Measurements from ENCODE around the gene THADA.

THADA gene

DNA sequence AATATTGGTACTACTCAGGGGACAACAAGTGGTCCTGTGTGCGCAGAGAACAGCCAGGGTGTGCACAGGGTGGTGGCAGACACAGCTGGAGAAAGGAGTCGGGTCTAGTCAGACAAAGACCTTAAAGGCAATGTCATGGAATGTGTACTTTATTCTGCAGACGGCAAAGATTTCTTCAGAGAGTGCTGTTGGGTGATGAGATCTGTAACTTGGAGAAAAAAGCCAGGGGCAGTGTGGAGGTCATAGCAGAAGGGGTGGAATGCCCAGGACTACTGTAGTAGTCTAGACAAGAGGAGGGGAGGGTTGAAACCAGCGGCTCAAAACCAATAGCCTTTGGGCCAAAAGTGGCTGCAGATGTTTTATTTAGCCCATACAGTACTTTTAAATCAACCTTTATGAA, 248.1 kb downstream of the THADA start:
- Histone ChIP-seq H3K36me3 (ENCODE audit: insufficient read depth, low read length) (no peaks in the 10 kb centered on the region), H3K4me3 (ENCODE audit: low read depth, low read length, poor library complexity, severe bottlenecking) (no peak overlapping the region), H3K9me2 (ENCODE audit: low read depth, low read length) (no peaks in the 10 kb centered on the region), H4K20me1 (ENCODE audit: insufficient read depth, low read length) (no peaks in the 10 kb centered on the region), H3K9me3 (ENCODE audit: low read length) (no peaks in the 10 kb centered on the region), H3K4me1 (ENCODE audit: insufficient read depth, low read length, severe bottlenecking) (peaks cover 14% of the 10 kb centered on the region), H2AFZ (ENCODE audit: low read length) (no peak overlapping the region), H3K79me2 (ENCODE audit: insufficient read depth, low read length) (no peaks in the 10 kb centered on the region), H3K27me3 (ENCODE audit: insufficient read depth, low read length) (no peaks in the 10 kb centered on the region), H3K4me2 (ENCODE audit: low read length) (no peak overlapping the region), H3K9ac (ENCODE audit: low read length) (no peak overlapping the region), H3K27ac (ENCODE audit: low read depth, low read length, poor library complexity, severe bottlenecking) (no peak overlapping the region), H3F3A (ENCODE audit: insufficient read depth, low read length) (no peaks in the 10 kb centered on the region)
- TF ChIP-seq, protein P1, sequence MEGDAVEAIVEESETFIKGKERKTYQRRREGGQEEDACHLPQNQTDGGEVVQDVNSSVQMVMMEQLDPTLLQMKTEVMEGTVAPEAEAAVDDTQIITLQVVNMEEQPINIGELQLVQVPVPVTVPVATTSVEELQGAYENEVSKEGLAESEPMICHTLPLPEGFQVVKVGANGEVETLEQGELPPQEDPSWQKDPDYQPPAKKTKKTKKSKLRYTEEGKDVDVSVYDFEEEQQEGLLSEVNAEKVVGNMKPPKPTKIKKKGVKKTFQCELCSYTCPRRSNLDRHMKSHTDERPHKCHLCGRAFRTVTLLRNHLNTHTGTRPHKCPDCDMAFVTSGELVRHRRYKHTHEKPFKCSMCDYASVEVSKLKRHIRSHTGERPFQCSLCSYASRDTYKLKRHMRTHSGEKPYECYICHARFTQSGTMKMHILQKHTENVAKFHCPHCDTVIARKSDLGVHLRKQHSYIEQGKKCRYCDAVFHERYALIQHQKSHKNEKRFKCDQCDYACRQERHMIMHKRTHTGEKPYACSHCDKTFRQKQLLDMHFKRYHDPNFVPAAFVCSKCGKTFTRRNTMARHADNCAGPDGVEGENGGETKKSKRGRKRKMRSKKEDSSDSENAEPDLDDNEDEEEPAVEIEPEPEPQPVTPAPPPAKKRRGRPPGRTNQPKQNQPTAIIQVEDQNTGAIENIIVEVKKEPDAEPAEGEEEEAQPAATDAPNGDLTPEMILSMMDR (IDR thresholded peaks at IDR 0.05; ENCODE audit: low read length): no peak
- TF ChIP-seq EZH2 (IDR thresholded peaks at IDR 0.05; ENCODE audit: borderline replicate concordance, low read length): no peak

DNA sequence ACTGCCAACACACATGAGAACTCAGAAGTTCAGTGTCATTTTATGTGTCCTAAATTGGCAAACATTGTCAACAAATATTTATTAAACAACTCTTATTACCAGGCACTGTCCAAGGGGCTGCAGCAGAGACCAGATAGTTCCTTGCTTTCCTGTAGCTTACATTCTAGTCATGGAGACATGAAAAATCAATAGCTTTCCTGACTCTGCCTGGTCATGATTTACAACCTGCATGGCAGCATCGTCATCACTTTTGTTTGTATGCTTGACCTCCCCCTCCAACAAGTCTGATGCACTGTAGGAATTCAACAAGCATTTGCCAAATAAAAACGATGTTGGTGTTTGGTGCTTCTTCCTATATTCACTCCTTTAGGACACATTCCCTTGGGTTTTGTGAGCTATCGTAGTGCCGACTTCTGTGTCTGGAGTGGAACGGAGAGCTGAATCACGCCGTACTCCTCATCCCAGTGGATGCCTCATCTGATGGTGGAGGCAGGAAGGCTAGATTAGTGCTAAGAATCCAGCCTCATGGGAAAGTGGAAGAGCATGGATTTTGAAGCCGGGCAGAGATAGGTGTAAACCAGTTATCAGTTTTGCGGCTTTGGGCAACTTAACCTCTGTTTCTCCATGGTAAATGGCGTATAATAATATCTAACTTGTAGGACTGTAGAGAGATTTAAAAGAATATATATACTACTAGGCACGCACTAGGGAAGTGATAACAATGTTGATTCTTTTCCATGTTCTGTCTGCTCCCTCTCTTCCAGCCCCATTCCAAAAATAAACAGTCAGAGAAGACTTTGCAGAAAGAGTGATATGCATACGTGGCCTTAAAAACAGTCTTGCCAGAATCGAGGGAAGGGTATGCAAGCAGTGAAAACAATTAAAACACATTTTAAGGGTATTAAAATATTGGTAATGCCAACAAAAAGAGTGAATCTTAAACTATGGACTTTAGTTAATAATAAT, 249.0 kb downstream of the THADA start:
- H3F3A ChIP-seq (ENCODE audit: insufficient read depth, low read length): no peaks in the 10 kb centered on the region
- no peak overlapping the region for H3K4me2 ChIP-seq (ENCODE audit: low read length)
- H3K27ac ChIP-seq (ENCODE audit: low read depth, low read length, poor library complexity, severe bottlenecking): no peak overlapping the region
- no peak overlapping the region for H3K9ac ChIP-seq (ENCODE audit: low read length)
- H3K9me3 ChIP-seq (ENCODE audit: low read length): no peaks in the 10 kb centered on the region
- no peak overlapping the region for H2AFZ ChIP-seq (ENCODE audit: low read length)
- H3K79me2 ChIP-seq (ENCODE audit: insufficient read depth, low read length): no peaks in the 10 kb centered on the region
- H3K36me3 ChIP-seq (ENCODE audit: insufficient read depth, low read length): no peaks in the 10 kb centered on the region
- no peaks in the 10 kb centered on the region for H3K9me2 ChIP-seq (ENCODE audit: low read depth, low read length)
- TF ChIP-seq, protein P1 (IDR thresholded peaks at IDR 0.05; ENCODE audit: low read length): no peak
- H3K4me3 ChIP-seq (ENCODE audit: low read depth, low read length, poor library complexity, severe bottlenecking): no peak overlapping the region
- peaks cover 14% of the 10 kb centered on the region for H3K4me1 ChIP-seq (ENCODE audit: insufficient read depth, low read length, severe bottlenecking)
- no peaks in the 10 kb centered on the region for H4K20me1 ChIP-seq (ENCODE audit: insufficient read depth, low read length)
- H3K27me3 ChIP-seq (ENCODE audit: insufficient read depth, low read length): no peaks in the 10 kb centered on the region

DNA sequence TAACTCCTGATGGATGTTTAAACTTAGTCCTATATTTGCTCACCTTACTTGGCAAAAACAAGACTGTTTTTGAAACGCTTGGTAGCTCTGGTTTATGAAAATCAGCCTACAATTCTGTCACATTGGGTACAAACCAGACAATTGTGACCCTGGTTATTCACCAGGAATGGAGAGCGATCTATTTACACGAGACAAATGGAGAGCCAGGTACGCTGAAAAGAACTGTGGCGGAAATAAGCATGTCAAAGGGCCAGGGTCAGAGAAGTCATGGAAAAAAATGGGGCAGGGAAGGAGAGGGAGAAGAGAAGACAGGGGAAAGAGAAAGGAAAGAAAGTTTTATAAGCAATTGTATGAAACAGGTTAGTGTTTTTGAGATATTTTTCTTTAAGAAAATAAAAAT, 250.0 kb downstream of the THADA start:
- H3K79me2 ChIP-seq (ENCODE audit: insufficient read depth, low read length): no peaks in the 10 kb centered on the region
- TF ChIP-seq EZH2 (IDR thresholded peaks at IDR 0.05; ENCODE audit: borderline replicate concordance, low read length): no peak
- TF ChIP-seq, protein P1 (IDR thresholded peaks at IDR 0.05; ENCODE audit: low read length): no peak
- H3K27ac ChIP-seq (ENCODE audit: low read depth, low read length, poor library complexity, severe bottlenecking): peak overlapping the region; percentile 5

More for the DNA sequence above, 250.0 kb downstream of the THADA start:
- no peak overlapping the region; the same call in 1 of the 2 replicates for H3K9ac ChIP-seq (ENCODE audit: low read length)
- H3K4me3 ChIP-seq (ENCODE audit: low read depth, low read length, poor library complexity, severe bottlenecking): no peak overlapping the region
- H3K9me2 ChIP-seq (ENCODE audit: low read depth, low read length): no peaks in the 10 kb centered on the region
- no peak overlapping the region for H2AFZ ChIP-seq (ENCODE audit: low read length)
- no peaks in the 10 kb centered on the region for H3F3A ChIP-seq (ENCODE audit: insufficient read depth, low read length)
- no peaks in the 10 kb centered on the region for H3K36me3 ChIP-seq (ENCODE audit: insufficient read depth, low read length)
- H4K20me1 ChIP-seq (ENCODE audit: insufficient read depth, low read length): no peaks in the 10 kb centered on the region
- H3K4me1 ChIP-seq (ENCODE audit: insufficient read depth, low read length, severe bottlenecking): peaks cover 14% of the 10 kb centered on the region
- no peaks in the 10 kb centered on the region for H3K27me3 ChIP-seq (ENCODE audit: insufficient read depth, low read length)
- H3K4me2 ChIP-seq (ENCODE audit: low read length): peak overlapping the region; percentile 27; the same call in 1 of the 2 replicates
- H3K9me3 ChIP-seq (ENCODE audit: low read length): no peaks in the 10 kb centered on the region
